GM21515 (cell line): ENCODE data around the gene SLC25A43.
A peak's percentile ranks its signal among the peaks of the same experiment; 100 is the strongest.
"Not testable (repeated sequence)": the region's sequence is repeated elsewhere in the genome, so short reads cannot be mapped to it uniquely, and the experiment has no call there.

Experiments used
- ATAC-seq: cut with Tn5 transposase; IDR thresholded peaks from one replicate; pipeline ENCODE4 v1.9.1; 2021; ENCODE audit not compliant: unreplicated experiment

Gene SLC25A43

GRCh38 chrX:119398974-119399771 lies at the start of gene SLC25A43:
Gene SLC25A43 (plus strand): TSS chrX:119399336. CDS start chrX:119399404, 68 bp downstream.
- ATAC-seq = peak; percentile 95

- ATAC-seq = no peak
Observed at GRCh38 chrX:119359618-119360382, 39.3 kb upstream of the SLC25A43 start.

GRCh38 chrX:119361451-119361850 lies 37.7 kb upstream of the SLC25A43 start:
- ATAC-seq = not testable (repeated sequence)

GRCh38 chrX:119362074-119362473 lies 37.1 kb upstream of the SLC25A43 start:
- ATAC-seq = not testable (repeated sequence)

- ATAC-seq = no peak
Observed at GRCh38 chrX:119363391-119363790, 35.7 kb upstream of the SLC25A43 start.

- ATAC-seq = not testable (repeated sequence)
Observed at GRCh38 chrX:119371861-119372260, 27.3 kb upstream of the SLC25A43 start.

- ATAC-seq = no peak
Observed at GRCh38 chrX:119374736-119375135, 24.4 kb upstream of the SLC25A43 start.

- ATAC-seq = no peak
Observed at GRCh38 chrX:119375561-119375960, 23.6 kb upstream of the SLC25A43 start.

- ATAC-seq = no peak
Observed at GRCh38 chrX:119376312-119376711, 22.8 kb upstream of the SLC25A43 start.

GRCh38 chrX:119381349-119381944 lies 17.7 kb upstream of the SLC25A43 start:
- no peak for ATAC-seq

GRCh38 chrX:119382606-119383005 lies 16.5 kb upstream of the SLC25A43 start:
- ATAC-seq = no peak

GRCh38 chrX:119386685-119387084 lies 12.5 kb upstream of the SLC25A43 start:
- ATAC-seq = not testable (repeated sequence)

GRCh38 chrX:119387426-119387825 lies 11.7 kb upstream of the SLC25A43 start:
- ATAC-seq = not testable (repeated sequence)

GRCh38 chrX:119389214-119389613 lies 9.9 kb upstream of the SLC25A43 start:
- ATAC-seq = no peak

- no peak for ATAC-seq
Observed at GRCh38 chrX:119389871-119390501, 9.2 kb upstream of the SLC25A43 start.

GRCh38 chrX:119391279-119391678 lies 7.9 kb upstream of the SLC25A43 start:
- ATAC-seq = no peak

- ATAC-seq = no peak
Observed at GRCh38 chrX:119393144-119393543, 6.0 kb upstream of the SLC25A43 start.

GRCh38 chrX:119398587-119398973 lies 556 bp upstream of the SLC25A43 start:
- peak; percentile 17 for ATAC-seq

GRCh38 chrX:119399772-119400101 lies 601 bp downstream of the SLC25A43 start:
- no peak for ATAC-seq

- ATAC-seq = no peak
Observed at GRCh38 chrX:119401569-119401968, 2.4 kb downstream of the SLC25A43 start.

GRCh38 chrX:119402588-119402987 lies 3.5 kb downstream of the SLC25A43 start:
- no peak for ATAC-seq
